PC-9 (cell line): ENCODE measurements around the gene FBXW12. TPM values are rescaled to one million over a fixed set of nuclear protein-coding genes. Genes with fewer than 3 reads are reported as not detected.

ENCODE experiments used
- BruUV-seq: library from RNA; stranded (reverse); fragments of 400-500 nt; replicated peaks from 2 replicates; lab custom pipeline; 2021; lab: Mats Ljungman, UMichigan
- CTCF ChIA-PET: fragments of 300-600 bp; sonication (Branson Sonifier 250); formaldehyde crosslinking; loops from one replicate; lab custom pipeline; 2022; ENCODE audit warnings: antibody characterized with exemption; lab: Charles Lee
- POLR2A ChIA-PET: fragments of 300-600 bp; sonication (Branson Sonifier 250); formaldehyde crosslinking; loops from one replicate; lab custom pipeline; 2022; ENCODE audit warnings: antibody characterized with exemption; ENCODE audit not compliant: unreplicated experiment; lab: Charles Lee
- DNase-seq, 2 experiments: peaks; one replicate each; pipeline versions ENCODE4 v3.0.0 to v3.0.0-alpha.2; 2015 to 2022; ENCODE audit warnings: mixed read lengths in 1 of 2
- H2AFZ ChIP-seq: fragments of 200-600 bp; sonication (generic); 2 replicates; pipeline ENCODE4 v1.8.1; 2017; ENCODE audit warnings: antibody characterized with exemption
- H3F3A ChIP-seq: fragments of 200-600 bp; sonication (generic); 2 replicates; pipeline ENCODE4 v1.8.1; 2017; ENCODE audit warnings: antibody characterized with exemption, mild to moderate bottlenecking, low read depth; ENCODE audit not compliant: insufficient read depth
- H3K27ac ChIP-seq: fragments of 200-600 bp; sonication (generic); 2 replicates; pipeline ENCODE4 v1.6.1; 2016; ENCODE audit warnings: mixed run types
- H3K27me3 ChIP-seq: fragments of 200-600 bp; sonication (generic); 2 replicates; pipeline ENCODE4 v1.6.1; 2016; ENCODE audit warnings: low read depth, mixed run types; ENCODE audit not compliant: insufficient read depth
- H3K36me3 ChIP-seq: fragments of 200-600 bp; sonication (generic); 2 replicates; pipeline ENCODE4 v1.6.1; 2016; ENCODE audit warnings: low read depth, mixed run types
- H3K4me1 ChIP-seq: fragments of 200-600 bp; sonication (generic); replicated peaks from 2 replicates; pipeline ENCODE4 v1.6.1; 2016; ENCODE audit warnings: mixed run types; ENCODE audit not compliant: insufficient read depth
- H3K4me2 ChIP-seq: fragments of 200-600 bp; sonication (generic); 2 replicates; pipeline ENCODE4 v1.6.1; 2017; ENCODE audit warnings: mixed run types
- H3K4me3 ChIP-seq: fragments of 200-600 bp; sonication (generic); 2 replicates; pipeline ENCODE4 v1.6.1; 2016; ENCODE audit warnings: mixed run types
- H3K79me2 ChIP-seq: fragments of 200-600 bp; sonication (generic); 2 replicates; pipeline ENCODE4 v1.6.1; 2017; ENCODE audit warnings: low read depth, mixed run types
- H3K9me2 ChIP-seq: fragments of 200-600 bp; sonication (generic); 2 replicates; pipeline ENCODE4 v1.8.1; 2017; ENCODE audit warnings: mild to moderate bottlenecking; ENCODE audit not compliant: insufficient read depth
- H3K9me3 ChIP-seq: fragments of 200-600 bp; sonication (generic); 2 replicates; pipeline ENCODE4 v1.8.1; 2016; ENCODE audit warnings: low read depth; ENCODE audit not compliant: insufficient read depth
- H4K20me1 ChIP-seq: fragments of 200-600 bp; sonication (generic); 2 replicates; pipeline ENCODE4 v1.8.1; 2017; ENCODE audit not compliant: insufficient read depth
- CTCF ChIP-seq: fragments of 200-600 bp; sonication (generic); conservative IDR thresholded peaks from 2 replicates; pipeline ENCODE4 v1.6.1; 2017; ENCODE audit warnings: mixed run types, antibody characterized with exemption, mild to moderate bottlenecking, moderate library complexity
- EZH2 ChIP-seq: fragments of 200-600 bp; sonication (generic); IDR thresholded peaks from 2 replicates; pipeline ENCODE4 v1.8.0; 2017; ENCODE audit warnings: antibody characterized with exemption, low read depth
- intact Hi-C: fragments of 100-400 bp; cut with micrococcal nuclease; formaldehyde crosslinking; loops from one replicate; pipeline ENCODE4 v1.10.0; 2022; ENCODE audit not compliant: unreplicated experiment
- total RNA-seq: library from RNA; stranded (reverse); gene quantifications from 2 replicates; pipeline ENCODE4 v1.2.3, GENCODE V29; 2021

The FBXW12 gene
- total RNA-seq, 1 experiment from 2014 or later: not detected

GRCh38 chr3:48416091-48416505, 44.1 kb downstream of the FBXW12 start:
- Histone ChIP-seq H3K9me3 (no peaks in the 10 kb centered on the region), H3K27me3 (no peaks in the 10 kb centered on the region), H3K4me1 (no peaks in the 10 kb centered on the region), H3K27ac (no peak overlapping the region), H4K20me1 (no peaks in the 10 kb centered on the region), H3K36me3 (no peaks in the 10 kb centered on the region), H2AFZ (no peak overlapping the region), H3K9me2 (no peaks in the 10 kb centered on the region), H3F3A (no peaks in the 10 kb centered on the region), H3K79me2 (no peaks in the 10 kb centered on the region), H3K4me3 (no peak overlapping the region), H3K4me2 (no peak overlapping the region)
- ChIA-PET CTCF (interaction anchor here (0.6 kb wide), 1 partner anchor 211 kb away, joined by 3 read pairs; no protein-coding TSS in a partner anchor), POLR2A (no interaction called here)
- no TSS peak for BruUV-seq
- TF ChIP-seq CTCF: no peak
- TF ChIP-seq EZH2: no peak
- intact Hi-C loops: no loop called here
- DNase-seq: no peak

- no peaks in the 10 kb centered on the region for H3K36me3 ChIP-seq
Observed at GRCh38 chr3:48416546-48416945, 44.5 kb downstream of the FBXW12 start.

DNA sequence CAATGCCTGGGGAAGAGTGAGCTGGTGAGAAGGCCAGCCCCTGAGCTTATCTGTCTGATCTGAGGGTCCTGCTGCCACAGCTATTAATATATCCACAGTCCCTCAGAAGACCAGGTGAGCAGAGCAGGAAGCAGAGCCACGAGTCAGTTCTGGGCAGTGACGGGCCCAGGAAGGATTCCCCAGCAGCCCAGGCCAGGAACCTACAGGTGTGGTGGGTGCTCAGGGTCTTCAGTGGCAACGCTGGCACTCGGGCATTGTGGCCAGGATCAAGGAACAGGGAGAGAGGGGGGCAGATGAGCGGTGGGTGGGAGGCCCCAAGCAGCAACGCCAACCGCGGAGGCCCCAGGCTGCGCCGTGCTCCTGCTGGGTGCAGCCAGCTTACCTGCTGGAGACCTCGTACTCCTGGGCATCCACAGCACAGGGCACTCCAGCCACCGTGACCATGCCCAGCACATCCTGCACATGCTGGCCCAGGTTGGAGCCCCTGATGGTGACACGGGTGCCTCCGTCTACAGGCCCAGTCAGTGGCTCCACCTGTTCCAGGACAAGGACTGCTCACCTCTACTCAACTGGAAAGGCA, 45.6 kb downstream of the FBXW12 start:
- Histone ChIP-seq H3K79me2 (no peaks in the 10 kb centered on the region), H2AFZ (no peak overlapping the region), H3K36me3 (no peaks in the 10 kb centered on the region), H3K27ac (no peak overlapping the region), H3K27me3 (no peaks in the 10 kb centered on the region), H3K9me3 (no peaks in the 10 kb centered on the region), H3K9me2 (no peaks in the 10 kb centered on the region), H3K4me1 (no peaks in the 10 kb centered on the region), H3K4me2 (no peak overlapping the region), H4K20me1 (no peaks in the 10 kb centered on the region), H3F3A (no peaks in the 10 kb centered on the region), H3K4me3 (no peak overlapping the region)
- TF ChIP-seq EZH2 (no peak), CTCF (no peak)
- no peak for DNase-seq
- BruUV-seq: no TSS peak
- intact Hi-C loops: no loop called here
- CTCF ChIA-PET: no interaction called here
- POLR2A ChIA-PET: no interaction called here

More at GRCh38 chr3:48416546-48416945, 44.5 kb downstream of the FBXW12 start:
- Histone ChIP-seq H2AFZ (no peak overlapping the region), H3F3A (no peaks in the 10 kb centered on the region), H3K79me2 (no peaks in the 10 kb centered on the region), H3K9me2 (no peaks in the 10 kb centered on the region), H3K4me3 (no peak overlapping the region), H3K4me2 (no peak overlapping the region), H3K27ac (no peak overlapping the region), H3K4me1 (no peaks in the 10 kb centered on the region), H4K20me1 (no peaks in the 10 kb centered on the region), H3K9me3 (no peaks in the 10 kb centered on the region), H3K27me3 (no peaks in the 10 kb centered on the region)
- ChIA-PET POLR2A (no interaction called here), CTCF (no interaction called here)
- intact Hi-C loops: no loop called here
- no TSS peak for BruUV-seq
- DNase-seq: no peak
- TF ChIP-seq CTCF (no peak), EZH2 (no peak)
